ENCODE measurements around the gene ZNF99. TPM values are rescaled to one million over a fixed set of nuclear protein-coding genes. Genes with fewer than 3 reads are reported as not detected.
"Not testable (repeated sequence)": the region's sequence is repeated elsewhere in the genome, so short reads cannot be mapped to it uniquely, and the experiment has no call there.

The ZNF99 gene
- total RNA-seq, 1 experiment from 2014 or later: not detected

DNA sequence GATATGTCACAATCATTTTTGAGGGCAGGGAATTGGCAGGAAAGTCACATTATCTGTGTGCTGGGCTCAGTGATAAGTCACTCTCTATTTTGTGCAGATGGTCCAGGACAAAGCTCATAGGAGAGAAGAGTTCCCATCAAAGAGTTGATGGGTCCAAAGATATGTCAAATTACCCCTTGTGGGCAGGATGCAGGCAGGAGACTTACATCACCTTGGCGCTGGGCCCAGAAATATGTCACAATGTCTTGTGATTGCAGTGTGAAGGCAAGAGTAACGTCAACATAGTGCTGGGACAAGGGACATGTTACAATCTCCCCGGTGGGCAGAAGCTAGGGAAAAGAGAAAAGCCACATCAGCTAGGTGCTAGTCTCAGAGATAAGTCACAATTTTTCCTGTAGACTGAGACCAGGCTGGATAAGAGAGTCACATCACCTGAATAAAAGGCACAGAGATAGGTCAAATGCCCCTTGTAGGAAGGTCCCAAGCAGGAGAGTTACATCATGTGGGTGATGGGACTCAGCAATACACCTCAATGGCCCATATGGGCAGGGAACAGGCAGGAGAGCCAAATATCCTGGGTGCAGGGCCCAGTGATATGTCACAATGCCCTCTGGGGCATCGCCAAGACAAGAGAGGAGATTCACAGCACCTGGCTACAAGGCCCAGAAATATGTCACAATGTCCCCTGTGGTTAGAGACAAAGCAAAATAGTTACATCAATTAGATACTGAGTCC is 47.9 kb downstream of the ZNF99 start:
- Mint-ChIP-seq H3K4me3 (ENCODE audit: unreplicated experiment) (no peak overlapping the region), H3K27ac (ENCODE audit: low read depth, unreplicated experiment) (no peak overlapping the region), H3K9me3 (ENCODE audit: unreplicated experiment) (peaks cover 66% of the 10 kb centered on the region), H3K4me1 (ENCODE audit: insufficient read depth, unreplicated experiment) (no peaks in the 10 kb centered on the region), H3K27me3 (ENCODE audit: insufficient read depth, unreplicated experiment) (no peaks in the 10 kb centered on the region), H3K36me3 (ENCODE audit: insufficient read depth, unreplicated experiment) (peaks cover 7% of the 10 kb centered on the region)
- intact Hi-C loops (cut with micrococcal nuclease): no loop called here
- TF ChIP-seq, protein P1, sequence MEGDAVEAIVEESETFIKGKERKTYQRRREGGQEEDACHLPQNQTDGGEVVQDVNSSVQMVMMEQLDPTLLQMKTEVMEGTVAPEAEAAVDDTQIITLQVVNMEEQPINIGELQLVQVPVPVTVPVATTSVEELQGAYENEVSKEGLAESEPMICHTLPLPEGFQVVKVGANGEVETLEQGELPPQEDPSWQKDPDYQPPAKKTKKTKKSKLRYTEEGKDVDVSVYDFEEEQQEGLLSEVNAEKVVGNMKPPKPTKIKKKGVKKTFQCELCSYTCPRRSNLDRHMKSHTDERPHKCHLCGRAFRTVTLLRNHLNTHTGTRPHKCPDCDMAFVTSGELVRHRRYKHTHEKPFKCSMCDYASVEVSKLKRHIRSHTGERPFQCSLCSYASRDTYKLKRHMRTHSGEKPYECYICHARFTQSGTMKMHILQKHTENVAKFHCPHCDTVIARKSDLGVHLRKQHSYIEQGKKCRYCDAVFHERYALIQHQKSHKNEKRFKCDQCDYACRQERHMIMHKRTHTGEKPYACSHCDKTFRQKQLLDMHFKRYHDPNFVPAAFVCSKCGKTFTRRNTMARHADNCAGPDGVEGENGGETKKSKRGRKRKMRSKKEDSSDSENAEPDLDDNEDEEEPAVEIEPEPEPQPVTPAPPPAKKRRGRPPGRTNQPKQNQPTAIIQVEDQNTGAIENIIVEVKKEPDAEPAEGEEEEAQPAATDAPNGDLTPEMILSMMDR (IDR thresholded peaks at IDR 0.05; ENCODE audit: unreplicated experiment): no peak
- ChIA-PET POLR2A (no interaction called here), CTCF (no interaction called here)
- no TSS peak for BruUV-seq (replicated peaks)
- DNase-seq (ENCODE audit: unreplicated experiment): peak; percentile 17

DNA sequence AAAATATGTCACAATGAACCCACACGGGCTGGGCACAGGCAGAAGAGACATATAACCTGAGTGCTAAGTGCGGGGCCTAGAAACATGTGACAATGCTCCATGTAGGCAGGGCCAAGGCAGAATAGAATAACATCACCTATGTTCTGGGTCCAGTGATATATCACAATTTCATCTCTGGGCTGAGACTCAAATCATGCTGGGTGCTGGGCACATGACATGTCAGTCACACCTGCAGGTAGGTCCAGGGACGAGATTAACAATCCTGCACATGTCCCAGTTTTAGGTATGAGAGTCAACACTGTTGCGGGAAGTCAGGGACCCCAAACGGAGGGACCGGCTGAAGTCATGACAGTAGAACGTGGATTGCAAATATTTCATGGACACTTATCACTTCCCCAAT is 50.3 kb downstream of the ZNF99 start:
- intact Hi-C loops (cut with micrococcal nuclease): no loop called here
- ChIA-PET POLR2A (no interaction called here), CTCF (no interaction called here)
- Mint-ChIP-seq H3K9me3 (ENCODE audit: unreplicated experiment) (peaks cover 61% of the 10 kb centered on the region), H3K27ac (ENCODE audit: low read depth, unreplicated experiment) (no peak overlapping the region), H3K36me3 (ENCODE audit: insufficient read depth, unreplicated experiment) (peaks cover 7% of the 10 kb centered on the region), H3K4me1 (ENCODE audit: insufficient read depth, unreplicated experiment) (no peaks in the 10 kb centered on the region), H3K27me3 (ENCODE audit: insufficient read depth, unreplicated experiment) (no peaks in the 10 kb centered on the region), H3K4me3 (ENCODE audit: unreplicated experiment) (no peak overlapping the region)
- BruUV-seq (replicated peaks): no TSS peak
- DNase-seq (ENCODE audit: unreplicated experiment): no peak
- TF ChIP-seq, protein P1 (IDR thresholded peaks at IDR 0.05; ENCODE audit: unreplicated experiment): no peak

DNA sequence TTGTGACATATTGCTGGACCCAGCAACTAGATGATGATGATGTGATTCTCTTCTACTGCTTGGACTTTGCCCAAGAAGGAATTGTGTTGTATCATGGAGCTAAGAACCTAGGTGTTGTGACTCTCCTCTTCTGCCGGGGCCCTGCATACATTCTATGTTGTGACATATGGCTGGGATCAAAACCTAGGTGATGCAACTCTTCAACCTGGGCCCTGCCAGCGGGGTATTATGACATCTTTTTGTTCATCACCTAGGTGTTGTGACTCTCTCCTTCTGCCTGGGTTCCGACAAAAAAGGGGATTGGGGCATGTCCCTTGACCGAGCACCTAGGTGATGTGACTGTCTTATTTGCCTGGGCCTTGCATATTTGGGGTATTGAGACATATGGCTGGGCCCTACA is 55.7 kb downstream of the ZNF99 start:
- H3K4me3 Mint-ChIP-seq (ENCODE audit: unreplicated experiment); intact Hi-C loops (cut with micrococcal nuclease); BruUV-seq (replicated peaks); DNase-seq (ENCODE audit: unreplicated experiment); H3K36me3 Mint-ChIP-seq (ENCODE audit: insufficient read depth, unreplicated experiment); H3K4me1 Mint-ChIP-seq (ENCODE audit: insufficient read depth, unreplicated experiment); POLR2A ChIA-PET; CTCF ChIA-PET; H3K27me3 Mint-ChIP-seq (ENCODE audit: insufficient read depth, unreplicated experiment); H3K27ac Mint-ChIP-seq (ENCODE audit: low read depth, unreplicated experiment): not testable (repeated sequence)
- peaks cover 36% of the 10 kb centered on the region for H3K9me3 Mint-ChIP-seq (ENCODE audit: unreplicated experiment)

DNA sequence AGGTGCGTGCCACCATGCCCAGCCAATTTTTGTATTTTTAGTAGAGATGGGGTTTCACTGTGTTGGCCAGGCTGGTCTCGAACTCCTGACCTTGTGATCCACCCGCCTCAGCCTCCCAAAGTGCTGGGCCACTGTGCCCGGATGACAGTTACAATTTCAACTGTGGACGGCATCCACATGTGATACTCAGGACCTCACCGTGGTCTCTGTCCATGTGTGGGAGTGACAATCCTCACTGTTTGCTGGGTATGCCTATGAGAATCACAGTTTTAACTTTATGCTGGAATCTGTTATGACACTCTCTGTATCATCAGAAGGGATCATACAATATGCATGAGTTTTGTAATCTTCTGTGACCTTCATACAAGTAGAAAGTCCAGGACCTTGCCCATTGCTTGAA is 62.4 kb downstream of the ZNF99 start:
- DNase-seq (ENCODE audit: unreplicated experiment); H3K36me3 Mint-ChIP-seq (ENCODE audit: insufficient read depth, unreplicated experiment); CTCF ChIA-PET; H3K27me3 Mint-ChIP-seq (ENCODE audit: insufficient read depth, unreplicated experiment); H3K4me1 Mint-ChIP-seq (ENCODE audit: insufficient read depth, unreplicated experiment); intact Hi-C loops (cut with micrococcal nuclease); BruUV-seq (replicated peaks); POLR2A ChIA-PET; H3K27ac Mint-ChIP-seq (ENCODE audit: low read depth, unreplicated experiment); H3K4me3 Mint-ChIP-seq (ENCODE audit: unreplicated experiment): not testable (repeated sequence)
- peaks cover 21% of the 10 kb centered on the region for H3K9me3 Mint-ChIP-seq (ENCODE audit: unreplicated experiment)

DNA sequence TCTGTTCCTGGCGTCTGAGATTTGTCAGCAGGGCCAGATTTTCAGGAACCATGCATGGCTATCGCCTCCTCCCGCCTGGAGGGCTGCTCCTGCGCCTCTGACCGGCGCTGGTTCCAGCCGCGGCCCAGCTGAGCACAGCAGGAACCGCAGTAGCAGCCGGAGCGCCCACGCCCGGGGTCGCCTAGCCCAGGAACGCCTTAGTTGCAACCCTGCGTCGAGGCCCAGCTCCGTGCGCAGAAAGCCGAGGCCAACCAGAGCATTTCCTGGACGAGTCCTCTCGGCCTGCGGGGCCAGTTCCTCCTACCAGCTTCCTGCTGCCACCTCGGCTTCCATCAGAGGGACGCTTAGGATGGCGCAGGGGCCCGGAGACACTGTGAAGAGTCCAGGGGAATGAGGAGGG is 75.0 kb downstream of the ZNF99 start:
- intact Hi-C loops (cut with micrococcal nuclease): no loop called here
- POLR2A ChIA-PET: no interaction called here

DNA sequence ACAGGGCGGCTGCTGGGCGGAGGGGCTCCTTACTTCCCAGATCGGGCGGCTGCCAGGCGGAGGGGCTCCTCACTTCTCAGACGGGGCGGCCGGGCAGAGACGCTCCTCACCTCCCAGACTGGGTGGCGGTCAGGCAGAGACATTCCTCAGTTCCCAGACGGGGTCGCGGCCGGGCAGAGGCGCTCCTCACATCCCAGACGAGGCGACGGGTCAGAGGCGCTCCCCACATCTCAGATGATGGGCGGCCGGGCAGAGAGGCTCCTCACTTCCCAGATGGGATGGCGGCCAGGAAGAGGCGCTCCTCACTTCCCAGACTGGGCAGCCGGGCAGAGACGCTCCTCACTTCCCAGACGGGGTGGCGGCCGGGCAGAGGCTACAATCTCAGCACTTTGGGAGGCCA is 80.9 kb downstream of the ZNF99 start:
- H3K36me3 Mint-ChIP-seq (ENCODE audit: insufficient read depth, unreplicated experiment); DNase-seq (ENCODE audit: unreplicated experiment); CTCF ChIA-PET; H3K27ac Mint-ChIP-seq (ENCODE audit: low read depth, unreplicated experiment); H3K4me1 Mint-ChIP-seq (ENCODE audit: insufficient read depth, unreplicated experiment); POLR2A ChIA-PET; H3K27me3 Mint-ChIP-seq (ENCODE audit: insufficient read depth, unreplicated experiment); H3K4me3 Mint-ChIP-seq (ENCODE audit: unreplicated experiment); BruUV-seq (replicated peaks); intact Hi-C loops (cut with micrococcal nuclease): not testable (repeated sequence)
- peaks cover 18% of the 10 kb centered on the region for H3K9me3 Mint-ChIP-seq (ENCODE audit: unreplicated experiment)

More for the DNA sequence above, 75.0 kb downstream of the ZNF99 start:
- H3K36me3 Mint-ChIP-seq (ENCODE audit: insufficient read depth, unreplicated experiment): no peaks in the 10 kb centered on the region
- BruUV-seq (replicated peaks): no TSS peak
- CTCF ChIA-PET: no interaction called here
- no peak overlapping the region for H3K4me3 Mint-ChIP-seq (ENCODE audit: unreplicated experiment)
- H3K27me3 Mint-ChIP-seq (ENCODE audit: insufficient read depth, unreplicated experiment): no peaks in the 10 kb centered on the region
- DNase-seq (ENCODE audit: unreplicated experiment): no peak
- H3K9me3 Mint-ChIP-seq (ENCODE audit: unreplicated experiment): peaks cover 7% of the 10 kb centered on the region
- no peak overlapping the region for H3K27ac Mint-ChIP-seq (ENCODE audit: low read depth, unreplicated experiment)
- no peaks in the 10 kb centered on the region for H3K4me1 Mint-ChIP-seq (ENCODE audit: insufficient read depth, unreplicated experiment)
- TF ChIP-seq, protein P1 (IDR thresholded peaks at IDR 0.05; ENCODE audit: unreplicated experiment): no peak

DNA sequence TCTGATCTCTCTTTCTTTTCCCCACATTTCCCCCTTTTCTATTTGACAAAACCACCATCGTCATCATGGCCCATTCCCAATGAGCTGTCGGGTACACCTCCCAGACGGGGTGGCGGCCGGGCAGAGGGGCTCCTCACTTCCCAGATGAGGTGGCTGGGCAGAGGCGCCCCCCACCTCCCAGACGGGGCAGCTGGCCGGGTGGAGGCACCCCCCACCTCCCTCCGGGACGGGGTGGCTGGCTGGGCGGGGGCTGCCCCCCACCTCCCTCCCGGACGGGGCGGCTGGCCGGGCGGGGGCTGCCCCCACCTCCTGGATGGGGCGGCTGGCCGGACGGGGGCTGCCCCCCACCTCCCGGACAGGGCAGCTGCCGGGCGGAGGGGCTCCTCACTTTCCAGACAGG is 81.3 kb downstream of the ZNF99 start:
- H3K27ac Mint-ChIP-seq (ENCODE audit: low read depth, unreplicated experiment); POLR2A ChIA-PET; H3K27me3 Mint-ChIP-seq (ENCODE audit: insufficient read depth, unreplicated experiment); DNase-seq (ENCODE audit: unreplicated experiment); intact Hi-C loops (cut with micrococcal nuclease); H3K4me3 Mint-ChIP-seq (ENCODE audit: unreplicated experiment); H3K36me3 Mint-ChIP-seq (ENCODE audit: insufficient read depth, unreplicated experiment); H3K4me1 Mint-ChIP-seq (ENCODE audit: insufficient read depth, unreplicated experiment); BruUV-seq (replicated peaks): not testable (repeated sequence)
- CTCF ChIA-PET: interaction anchor here (0.7 kb wide), 1 partner anchor 34 kb away, joined by 3 read pairs; no protein-coding TSS in a partner anchor
- peaks cover 21% of the 10 kb centered on the region for H3K9me3 Mint-ChIP-seq (ENCODE audit: unreplicated experiment)
